ENCODE results near the gene SDK2.

SDK2 gene

DNA sequence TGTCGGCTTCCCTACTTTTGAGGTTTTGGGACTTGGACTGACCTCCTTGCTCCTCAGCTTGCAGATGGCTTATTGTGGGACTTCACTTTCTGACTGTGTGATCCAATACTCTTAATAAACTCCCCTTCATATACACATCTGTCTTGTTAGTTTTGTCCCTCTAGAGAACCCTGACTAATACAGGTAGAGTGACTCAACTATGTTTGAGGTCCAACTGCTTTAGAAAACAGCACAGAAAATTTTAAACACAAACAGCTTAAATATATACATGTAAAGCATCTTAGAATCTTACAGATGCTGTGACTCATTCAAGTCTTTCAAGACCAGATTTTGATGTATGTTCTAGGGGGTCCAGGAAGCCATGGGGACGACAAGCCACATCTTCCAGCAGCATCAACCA, 11.7 kb downstream of the SDK2 start:
- DNase-seq = no peak

DNA sequence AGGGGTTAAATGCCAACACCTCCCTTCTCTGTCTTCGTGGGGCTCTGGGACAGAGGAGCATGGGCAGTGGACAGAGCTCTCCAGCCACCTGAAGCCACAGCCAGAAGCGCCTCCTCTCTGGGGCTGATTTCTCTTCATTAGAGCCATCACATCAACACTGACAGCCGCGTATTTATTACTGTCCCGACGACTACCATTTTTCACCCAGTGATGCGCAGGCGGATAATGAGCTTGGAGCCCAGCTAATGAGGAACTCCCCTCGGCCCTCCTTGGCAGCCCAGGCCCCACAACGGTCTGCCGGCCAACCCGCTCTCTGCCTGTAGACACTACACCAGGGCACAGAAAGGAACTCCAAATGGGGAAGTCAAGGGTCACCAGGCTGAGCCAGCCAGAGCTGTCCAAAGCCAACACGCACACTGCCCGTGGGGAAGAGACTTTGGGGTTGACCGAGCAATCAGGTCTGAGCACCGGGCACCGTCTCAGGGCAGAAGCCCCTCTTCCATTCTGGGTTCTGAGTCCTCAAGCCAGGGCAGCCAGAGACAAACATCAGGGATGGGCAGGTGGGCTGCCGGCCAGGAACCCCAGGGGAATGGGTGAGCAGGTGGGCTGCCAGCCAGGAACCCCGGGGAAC, 13.2 kb downstream of the SDK2 start:
- DNase-seq = no peak

DNA sequence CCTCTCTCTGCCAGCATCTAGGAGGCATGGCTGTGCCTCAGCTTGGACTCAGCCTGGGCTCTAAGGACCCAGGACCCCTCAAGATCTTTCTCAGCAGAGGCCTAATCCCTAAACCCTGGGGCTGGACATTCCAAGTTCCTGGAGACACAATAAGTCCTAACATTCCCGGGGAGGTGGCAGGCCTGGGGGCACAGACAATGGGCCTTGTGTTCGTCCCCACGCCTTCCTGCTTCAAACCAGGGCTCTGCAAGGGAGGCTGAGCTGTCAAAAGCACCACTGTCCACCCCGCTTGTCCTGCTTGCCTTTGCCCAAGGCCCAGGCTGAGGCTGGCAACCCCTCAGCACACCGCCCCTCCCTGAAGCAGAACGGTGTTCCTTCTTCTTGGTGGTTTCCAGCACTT, 13.7 kb downstream of the SDK2 start:
- DNase-seq = no peak

DNA sequence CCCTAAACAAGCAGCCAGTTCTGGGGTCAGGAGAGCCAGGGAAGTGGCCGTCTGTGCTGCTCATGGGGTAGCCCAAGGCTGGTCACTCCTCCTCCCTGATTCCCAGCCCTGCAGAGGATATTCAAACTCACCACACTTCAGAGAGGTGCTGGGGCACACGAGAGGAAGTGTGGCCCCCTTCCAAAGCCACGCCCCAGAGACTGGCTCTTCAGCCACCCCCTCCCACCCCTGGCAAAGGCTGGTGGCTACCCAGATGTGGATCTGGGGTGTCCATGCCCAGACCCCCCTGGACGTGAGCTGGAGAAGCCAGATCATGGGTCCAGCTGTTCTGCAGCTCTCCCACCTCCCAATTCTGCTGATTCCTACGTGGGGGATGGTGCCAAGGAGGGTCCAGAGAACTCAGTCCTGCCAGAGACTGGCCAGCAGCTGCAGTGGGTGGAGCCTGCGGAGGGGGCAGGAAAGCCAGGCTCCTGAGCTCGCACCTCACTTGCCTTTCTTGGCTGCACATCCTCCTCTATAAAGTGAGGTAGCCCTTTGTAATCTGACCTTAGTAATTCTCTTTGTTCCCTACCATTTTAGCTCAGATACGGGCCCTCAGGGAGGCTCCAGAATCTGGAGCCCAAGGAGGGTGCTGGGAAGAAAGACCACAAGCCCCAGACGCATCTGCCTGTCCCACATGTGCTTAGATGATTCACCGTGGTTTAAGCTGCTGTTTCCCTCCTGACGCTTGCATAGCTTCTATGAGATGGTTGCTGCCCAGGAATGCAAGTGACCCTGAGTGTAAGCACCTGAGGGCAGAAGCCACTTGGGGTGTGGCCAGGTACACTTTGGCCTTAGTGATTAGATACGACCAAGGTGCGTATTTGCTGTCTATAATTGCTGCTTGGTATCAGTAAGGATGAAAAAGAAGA, 15.3 kb downstream of the SDK2 start:
- no peak for DNase-seq

DNA sequence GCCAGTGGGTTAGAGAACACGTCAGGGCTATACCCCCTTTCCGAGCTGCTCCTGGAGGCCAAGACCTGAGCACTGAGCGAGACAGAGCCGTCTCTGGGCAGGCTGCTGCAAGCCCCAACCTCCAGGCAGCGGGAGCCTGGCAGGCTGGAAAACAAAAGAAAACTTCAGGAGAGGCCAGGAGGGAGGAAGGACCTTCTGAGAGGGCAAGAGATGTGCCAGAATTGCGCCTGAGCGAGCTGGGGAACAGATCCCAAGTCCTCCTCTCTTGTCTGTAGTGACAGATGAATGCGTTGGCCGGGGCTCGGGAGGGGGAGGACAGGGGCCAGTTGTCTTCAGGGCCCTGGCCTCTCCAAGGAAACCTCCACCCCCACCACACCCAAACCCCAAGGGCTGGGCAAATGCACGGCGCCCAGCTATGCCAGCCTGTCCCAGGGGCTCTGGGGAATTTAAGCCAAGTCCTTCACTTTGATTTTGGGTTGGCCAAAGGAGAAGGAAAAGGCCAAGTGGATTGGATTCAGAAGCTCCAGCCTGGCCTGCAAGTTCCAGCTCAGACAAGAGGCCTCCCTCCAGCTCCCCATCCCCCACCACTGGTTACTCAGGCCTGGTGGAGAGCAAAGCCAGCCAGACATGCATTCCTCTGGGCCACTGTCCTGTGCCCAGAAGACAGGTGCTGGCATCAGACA, 18.1 kb downstream of the SDK2 start:
- DNase-seq = no peak

DNA sequence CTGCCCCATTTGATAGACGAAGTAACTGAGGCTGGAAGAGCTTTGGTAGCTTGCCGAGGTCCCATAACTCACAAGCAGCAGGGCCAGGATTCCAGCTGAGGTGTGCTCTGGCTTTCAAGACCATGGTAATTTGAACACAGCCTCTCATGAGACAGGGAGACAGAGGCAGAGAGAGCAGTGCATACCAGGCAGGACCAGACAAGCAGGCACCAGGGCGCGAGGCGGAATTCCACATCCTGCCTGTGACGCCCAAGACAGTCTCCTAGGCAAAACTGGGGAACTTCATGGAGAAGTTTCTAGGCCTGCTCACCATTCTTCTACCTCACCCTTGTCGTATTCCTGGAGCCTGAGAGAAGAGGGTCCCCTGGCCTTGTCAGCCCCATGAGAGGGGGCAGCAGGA, 19.2 kb downstream of the SDK2 start:
- no peak for DNase-seq

DNA sequence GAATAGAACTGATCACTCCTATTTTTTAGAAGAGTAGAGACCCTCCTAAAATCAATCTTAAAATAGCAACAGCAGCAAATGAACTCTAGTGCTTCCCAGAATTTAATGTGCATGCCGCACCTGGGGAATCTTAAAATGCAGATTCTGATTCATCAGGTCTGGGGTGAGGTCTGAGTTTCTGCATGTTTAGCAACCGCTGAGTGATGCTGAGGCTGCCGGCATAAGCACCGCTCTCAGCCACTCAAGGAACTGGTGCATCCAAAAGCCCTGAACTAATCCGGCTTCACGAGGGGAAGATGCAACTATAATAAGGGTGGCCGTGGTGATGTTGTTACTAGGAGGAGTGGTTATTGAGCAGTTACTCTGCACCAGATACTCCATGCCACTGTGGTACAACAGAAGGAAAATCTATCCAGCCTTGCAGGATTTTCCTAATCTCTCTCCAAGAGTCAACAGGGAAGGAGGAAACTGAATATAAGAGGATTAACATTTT, 19.7 kb downstream of the SDK2 start:
- no peak for DNase-seq

DNA sequence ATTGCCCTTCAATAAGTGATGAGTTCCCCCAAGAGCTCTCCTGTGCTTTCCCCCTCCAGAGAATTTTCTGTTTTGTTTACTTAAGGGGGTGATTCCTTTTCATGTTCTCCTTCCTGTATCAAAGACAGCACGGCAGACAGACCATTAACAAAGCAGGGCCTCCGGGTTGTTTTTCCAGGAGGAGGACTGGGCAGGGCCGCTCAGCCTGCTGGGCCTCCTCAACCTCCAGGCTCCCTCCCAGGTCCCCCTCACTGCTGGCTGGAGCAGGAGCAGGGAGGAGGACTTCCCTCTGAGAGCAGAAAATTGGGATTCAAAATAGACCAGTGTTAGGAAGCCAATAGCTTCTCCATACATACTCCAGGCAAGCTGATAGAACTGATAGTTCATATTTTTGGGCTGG, 20.4 kb downstream of the SDK2 start:
- no peak for DNase-seq

DNA sequence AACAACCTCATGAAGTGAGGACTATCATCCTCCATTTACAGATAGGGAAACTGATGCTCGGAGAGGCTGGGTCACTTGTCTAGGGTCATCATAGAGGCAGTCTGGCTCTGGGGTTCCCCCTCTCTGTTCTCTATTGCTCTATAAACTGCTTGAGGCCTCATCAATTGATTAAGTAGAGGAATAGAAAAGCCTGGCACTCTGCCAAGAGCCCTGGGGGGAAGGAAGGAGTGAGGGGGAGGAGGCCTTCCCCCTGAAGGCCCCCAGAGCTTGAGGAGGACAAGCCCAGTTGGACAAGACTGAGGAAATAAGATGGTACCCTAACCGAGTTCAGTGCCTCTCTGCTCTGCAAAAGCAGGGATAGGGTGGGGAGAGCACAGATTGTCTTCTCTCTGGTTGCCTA, 21.0 kb downstream of the SDK2 start:
- DNase-seq = no peak

DNA sequence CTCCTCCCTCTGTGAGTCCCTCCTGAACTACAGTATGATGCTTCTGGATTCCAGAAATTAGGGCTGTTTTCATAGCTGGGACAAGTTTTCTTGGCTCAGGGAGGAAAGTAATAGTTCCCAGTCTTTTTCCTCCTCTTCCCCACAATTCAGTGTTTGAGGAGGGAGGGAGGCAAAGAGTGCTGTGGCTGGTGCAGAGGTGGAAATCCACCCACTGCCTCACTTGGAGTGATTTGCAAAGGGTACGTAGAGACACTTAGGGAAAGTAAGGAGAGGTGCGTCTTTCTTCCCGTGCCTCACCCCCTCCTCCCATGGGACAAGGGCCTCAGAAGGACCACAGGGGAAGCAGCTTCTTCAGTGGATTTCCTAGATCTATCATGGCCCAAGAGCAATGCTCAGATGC, 21.9 kb downstream of the SDK2 start:
- DNase-seq = no peak

DNA sequence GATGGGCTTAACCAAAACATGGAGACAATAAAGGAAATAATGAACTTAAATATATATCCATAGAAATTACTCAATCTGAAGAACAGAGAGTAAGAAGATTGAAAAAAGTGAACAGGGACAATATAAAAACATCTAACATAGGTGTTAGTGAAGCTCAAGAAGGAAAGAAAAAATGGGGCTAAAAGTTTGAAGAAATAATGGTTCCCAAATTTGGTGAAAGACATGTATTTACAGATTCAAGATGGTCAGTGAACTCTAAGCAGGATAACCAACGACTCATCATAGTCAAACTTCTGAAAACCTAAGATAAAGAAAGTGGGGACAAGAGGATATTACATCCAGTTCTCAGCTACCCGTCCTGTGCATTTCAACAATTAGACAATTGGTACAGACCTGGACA, 22.6 kb downstream of the SDK2 start:
- DNase-seq = no peak

DNA sequence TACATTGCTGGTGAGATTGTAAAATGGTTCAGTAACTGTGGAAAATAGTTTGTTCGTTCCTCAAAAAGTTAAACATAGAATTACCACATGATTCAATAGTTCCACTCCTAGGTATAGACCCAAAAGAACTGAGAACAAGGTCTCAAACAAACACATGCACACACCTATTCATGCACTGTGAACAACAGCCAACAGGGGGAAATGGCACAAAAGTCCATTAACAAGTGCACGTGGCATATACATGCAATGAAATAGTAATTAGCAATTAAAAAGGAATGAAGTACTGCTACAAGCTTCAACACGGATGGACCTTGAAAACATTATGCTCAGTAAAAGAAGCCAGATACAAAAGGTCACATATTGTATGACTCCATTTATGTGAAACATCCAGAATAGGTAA, 23.8 kb downstream of the SDK2 start:
- no peak for DNase-seq

DNA sequence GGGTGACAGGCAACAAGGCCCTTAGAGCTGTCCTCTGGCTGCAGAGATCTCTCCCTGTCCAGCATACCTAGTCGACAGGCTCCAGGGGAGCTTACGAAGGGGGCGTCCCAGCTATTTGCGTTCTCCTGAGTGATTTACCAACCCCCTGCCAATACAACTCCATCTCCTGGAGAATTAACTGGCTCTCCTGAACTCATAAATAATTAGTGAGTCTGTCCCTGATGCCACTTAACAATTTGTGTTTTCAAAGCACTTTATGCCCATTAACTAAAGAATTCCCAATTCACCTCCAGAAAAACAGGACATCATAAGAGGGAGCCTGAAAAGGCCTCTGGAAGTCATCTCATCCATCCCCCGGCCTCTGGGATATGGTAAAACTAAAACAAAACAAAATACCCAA, 26.7 kb downstream of the SDK2 start:
- DNase-seq = no peak

DNA sequence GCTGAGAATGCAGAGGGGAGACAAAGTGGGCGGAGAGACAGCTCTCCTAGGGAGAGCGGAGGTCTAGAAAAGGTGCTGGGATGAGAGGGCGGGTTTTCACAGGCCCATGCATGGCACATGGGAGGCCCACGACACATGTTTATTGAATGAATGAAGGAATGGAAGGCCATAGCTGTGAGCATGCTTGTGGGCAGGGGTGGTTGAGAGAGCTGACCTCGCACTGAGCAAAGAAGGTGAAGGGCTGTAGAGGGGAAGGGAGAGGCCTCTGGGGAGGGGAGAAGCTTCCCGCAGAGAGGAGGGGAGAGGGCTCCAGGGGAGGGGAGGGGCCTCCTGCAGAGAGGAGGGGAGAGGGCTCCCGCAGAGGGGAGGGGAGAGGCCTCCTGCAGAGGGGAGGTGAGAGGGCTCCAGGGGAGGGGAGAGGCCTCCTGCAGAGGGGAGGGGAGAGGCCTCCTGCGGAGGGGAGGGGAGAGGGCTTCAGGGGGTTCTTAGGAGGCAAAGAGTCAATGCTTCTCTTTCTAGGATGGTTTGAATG, 27.3 kb downstream of the SDK2 start:
- DNase-seq = no peak

DNA sequence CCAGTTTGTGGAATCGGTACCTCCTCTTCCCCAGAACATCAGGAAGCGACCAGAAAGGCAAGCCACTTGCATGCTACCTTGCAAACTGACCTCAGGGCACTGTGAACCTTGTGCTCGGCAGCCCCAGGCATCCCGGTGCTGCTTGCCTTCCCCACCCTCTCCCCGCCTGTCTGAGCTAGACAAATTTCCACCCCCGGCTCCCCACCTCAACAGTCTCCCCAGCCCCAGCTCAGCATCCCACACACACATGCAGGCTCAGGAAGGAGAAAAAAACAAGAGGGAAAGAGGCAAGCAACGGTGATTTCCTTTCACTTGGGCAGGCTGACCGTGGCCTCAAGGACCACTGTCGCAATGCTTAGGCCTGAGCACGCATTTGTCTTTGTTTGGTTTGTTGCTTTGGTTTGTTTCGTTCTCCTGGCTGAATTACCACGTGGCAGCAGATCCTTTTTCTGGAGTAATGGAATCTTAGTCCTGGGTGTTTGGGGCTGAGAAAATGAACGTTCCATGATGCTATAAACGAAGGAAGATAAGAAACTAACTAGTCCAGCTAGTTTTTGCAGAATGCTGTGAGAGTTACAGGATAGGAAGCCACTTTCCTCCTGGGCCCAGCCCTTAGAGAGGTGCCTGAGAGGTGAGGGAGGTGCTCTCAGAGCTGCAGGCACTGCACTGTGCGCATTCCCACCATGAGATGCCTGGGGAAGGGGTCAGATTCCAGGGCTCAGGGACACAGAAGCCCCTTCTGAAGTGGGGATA, 27.9 kb downstream of the SDK2 start:
- no peak for DNase-seq

DNA sequence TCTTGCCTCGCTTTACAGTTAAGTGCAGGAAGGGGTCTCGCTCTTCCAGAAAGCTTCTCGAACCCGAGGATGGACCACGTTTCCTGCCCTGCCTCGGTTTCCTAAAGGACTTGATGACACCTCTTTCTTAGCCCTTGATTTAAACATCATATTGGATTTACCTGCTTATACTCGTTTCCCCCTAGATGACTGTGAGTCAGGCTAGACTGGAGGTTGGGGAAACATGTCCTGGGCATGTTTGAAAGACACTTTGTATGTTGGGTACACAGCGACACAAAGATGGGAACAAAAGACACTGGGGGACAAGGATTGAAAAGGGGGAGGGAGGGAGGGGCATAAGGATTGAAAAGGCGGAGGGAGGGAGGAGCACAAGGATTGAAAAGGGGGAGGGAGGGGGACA, 30.0 kb downstream of the SDK2 start:
- DNase-seq = no peak

DNA sequence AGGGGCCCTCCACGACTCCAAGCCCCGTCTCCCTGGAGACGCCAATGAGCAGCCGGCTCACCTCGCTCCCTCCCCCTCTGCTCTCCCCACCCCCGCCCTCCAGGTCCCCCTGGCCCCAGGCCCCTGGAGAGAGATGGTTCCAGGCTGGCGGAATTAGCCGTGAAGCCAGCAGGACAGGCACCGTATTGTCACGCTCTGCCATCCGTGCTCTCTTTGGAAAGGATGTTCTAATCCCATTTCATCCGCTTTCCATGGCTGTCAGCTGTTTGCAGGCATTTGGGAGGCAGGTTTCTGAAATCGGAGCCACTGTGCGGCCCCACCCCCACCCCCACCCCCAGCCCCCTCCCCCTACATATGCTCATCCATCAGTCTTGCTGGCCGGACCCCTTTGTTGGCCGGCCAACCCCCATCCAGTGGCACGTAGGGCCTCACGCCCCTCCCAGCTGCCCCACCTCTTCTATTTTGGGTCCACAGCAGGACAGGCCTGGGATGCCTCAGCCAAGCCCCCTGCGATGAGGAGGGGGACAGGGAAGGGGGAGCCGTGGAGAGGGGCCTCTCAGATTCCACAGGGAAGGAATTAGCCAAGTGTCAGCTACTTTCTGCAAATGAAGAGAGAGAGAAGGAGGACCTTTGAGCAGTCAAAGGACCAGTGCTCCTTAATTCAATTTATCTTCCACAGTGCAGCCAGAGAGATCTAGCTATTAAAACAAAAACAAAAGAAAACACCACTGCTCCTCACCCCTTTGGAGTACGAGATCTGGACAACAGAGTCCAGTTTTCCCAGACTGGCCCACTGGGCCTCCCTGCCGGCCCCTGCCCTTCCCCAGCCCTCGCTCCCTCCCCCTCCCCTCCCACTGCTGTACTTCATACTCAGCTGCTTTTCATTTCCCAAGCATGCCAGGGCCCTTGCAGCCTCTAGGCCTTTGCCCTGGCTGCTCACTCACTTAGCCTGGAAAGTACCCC, 30.7 kb downstream of the SDK2 start:
- DNase-seq = no peak

DNA sequence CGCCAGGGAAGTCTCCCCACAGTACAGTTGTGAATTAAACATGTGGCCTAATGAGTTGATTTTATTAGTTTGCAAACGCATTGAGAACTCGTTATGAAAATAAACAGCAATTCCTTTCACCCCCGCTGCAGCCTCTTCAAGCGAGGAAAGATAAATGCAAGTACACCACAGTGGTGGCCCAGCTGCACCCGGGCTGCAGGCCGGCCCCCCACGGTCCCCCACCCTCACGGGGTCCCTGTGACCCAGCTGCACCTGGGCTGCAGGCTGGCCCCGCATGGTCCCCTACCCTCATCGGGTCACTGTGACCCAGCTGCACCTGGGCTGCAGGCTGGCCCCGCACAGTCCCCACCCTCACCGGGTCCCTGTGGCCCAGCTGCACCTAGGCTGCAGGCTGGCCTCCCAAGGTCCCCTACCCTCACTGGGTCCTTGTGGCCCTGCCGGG, 32.2 kb downstream of the SDK2 start:
- no peak for DNase-seq

DNA sequence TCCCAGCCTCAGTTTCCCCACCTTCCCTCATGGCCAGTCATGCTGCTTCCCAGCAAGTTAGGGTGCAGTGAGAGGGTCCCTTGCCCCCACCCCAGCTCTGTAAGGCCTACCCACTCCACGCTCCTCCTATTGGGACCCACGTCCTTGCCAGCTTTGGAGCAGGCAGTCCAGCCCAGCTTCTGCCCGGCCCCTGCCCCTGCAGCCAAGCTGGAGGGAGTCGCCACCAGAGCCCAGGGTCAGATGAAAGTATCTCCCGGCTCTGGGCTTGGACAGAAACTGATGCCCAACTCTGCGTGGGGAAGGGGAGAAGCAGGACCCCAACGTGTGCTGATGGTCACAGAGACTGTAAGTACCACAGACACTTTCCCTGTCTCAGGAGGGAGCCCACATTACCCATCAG, 32.6 kb downstream of the SDK2 start:
- DNase-seq = no peak

DNA sequence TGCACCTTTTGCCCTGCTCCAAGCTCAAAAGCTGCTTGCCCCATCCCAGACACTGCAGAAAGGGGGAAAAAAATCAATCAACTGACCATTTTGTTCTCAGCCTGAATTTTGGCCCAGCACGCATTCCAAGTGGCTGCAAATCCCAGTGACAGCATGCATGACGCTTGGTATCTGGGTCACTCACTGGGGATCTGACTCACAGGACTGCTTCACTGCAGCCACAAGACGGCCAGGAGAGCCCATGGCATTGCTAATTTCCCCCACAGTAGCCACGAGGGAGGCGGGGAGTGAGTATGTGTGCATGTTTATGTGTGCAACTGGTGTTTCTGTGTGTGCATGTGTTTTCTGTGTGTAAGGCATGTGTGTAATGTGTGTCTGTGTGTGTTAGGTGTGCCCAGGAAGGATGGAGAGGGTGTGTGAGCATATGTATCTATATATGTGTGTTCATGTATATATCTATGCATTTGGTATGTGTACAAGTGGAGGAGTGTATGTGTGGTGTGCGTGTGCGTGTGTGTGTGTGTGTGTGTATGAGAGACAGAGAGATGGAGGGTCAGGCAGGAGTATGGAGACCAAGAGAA, 33.8 kb downstream of the SDK2 start:
- DNase-seq = no peak

DNA sequence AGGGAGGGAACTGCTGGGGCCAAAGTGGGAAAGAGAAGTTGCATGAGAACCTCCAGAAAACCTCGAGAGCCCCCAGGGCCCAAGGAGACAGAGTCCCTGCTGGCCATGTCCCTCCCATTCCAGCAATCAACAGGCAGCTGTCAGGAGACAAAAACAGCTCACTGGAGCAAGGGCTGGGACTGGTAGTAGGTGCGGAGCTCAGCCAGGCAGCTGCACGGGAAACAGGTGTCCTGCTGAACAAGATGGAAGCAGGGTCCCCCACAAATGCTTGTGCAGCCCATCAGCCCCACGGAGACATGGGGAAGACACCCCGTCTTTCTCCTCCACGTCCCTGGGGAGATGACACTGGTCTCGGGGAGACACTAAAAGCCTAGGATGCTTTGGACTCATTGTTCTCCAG, 34.5 kb downstream of the SDK2 start:
- DNase-seq = no peak
